LNCAP (cell line): Measurements from ENCODE around the gene GBE1.

ENCODE experiments used
- CTCF ChIP-seq: fragments of 450-650 bp; IDR thresholded peaks from 2 replicates; pipeline ENCODE4 v1.5.1; 2017; ENCODE audit warnings: mild to moderate bottlenecking

The GBE1 gene

GRCh38 chr3:81585937-81586336, 175.5 kb downstream of the GBE1 start:
- TF ChIP-seq CTCF: no peak

GRCh38 chr3:81585056-81585455, 176.4 kb downstream of the GBE1 start:
- TF ChIP-seq CTCF: no peak

- peak; percentile 90 for TF ChIP-seq CTCF
Observed at GRCh38 chr3:81581966-81582599, 179.4 kb downstream of the GBE1 start.

GRCh38 chr3:81580355-81580754, 181.1 kb downstream of the GBE1 start:
- no peak for TF ChIP-seq CTCF

GRCh38 chr3:81579744-81580143, 181.7 kb downstream of the GBE1 start:
- no peak for TF ChIP-seq CTCF

GRCh38 chr3:81572201-81572756, 189.2 kb downstream of the GBE1 start:
- TF ChIP-seq CTCF: no peak

- no peak for TF ChIP-seq CTCF
Observed at GRCh38 chr3:81568378-81568777, 193.1 kb downstream of the GBE1 start.

GRCh38 chr3:81565041-81565440, 196.4 kb downstream of the GBE1 start:
- no peak for TF ChIP-seq CTCF
